ENCODE results near the gene ATP6V0E2. TPM values are rescaled to one million over a fixed set of nuclear protein-coding genes. Genes with fewer than 3 reads are reported as not detected.

The ATP6V0E2 gene
- total and polyA plus RNA-seq, 3 donors from 2014 or later, result 14.0 to 37.1 (median 30.3) TPM

DNA sequence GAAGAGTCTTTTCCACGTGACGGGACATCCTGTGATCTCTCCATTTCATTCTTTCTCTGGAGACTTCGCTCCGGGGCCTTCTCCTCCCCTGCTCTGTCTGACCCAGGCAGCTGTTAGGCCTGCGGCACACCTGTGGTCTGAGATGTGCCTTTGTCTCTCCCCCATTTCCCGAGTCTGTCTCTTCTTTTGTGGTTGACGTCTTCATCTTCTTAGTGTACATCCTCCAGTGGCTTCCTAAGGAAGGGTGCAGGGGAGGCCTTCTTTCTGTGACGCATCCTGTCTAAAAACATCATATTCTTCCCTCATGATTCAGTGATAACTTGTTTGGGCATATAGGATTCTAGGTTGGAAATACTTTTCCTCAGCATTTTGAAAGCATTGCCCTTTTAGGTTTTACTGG, 17.2 kb upstream of the ATP6V0E2 start:
- Histone ChIP-seq H3K4me1 (no peaks in the 10 kb centered on the region), H3K9me3 (no peaks in the 10 kb centered on the region), H3K36me3 (ENCODE audit: low read depth, missing control alignments) (no peaks in the 10 kb centered on the region), H3K27me3 (no peaks in the 10 kb centered on the region), H3K27ac (no peak overlapping the region), H3K4me3 (no peak overlapping the region)
- 94 to 95% methylated on average over 8 of the region's 8 CpGs for WGBS, 2 donors
- DNase-seq, result no peak
- intact Hi-C loops (cut with DNase I; ENCODE audit: low total_unique reads), result no loop called here
- no peak for TF ChIP-seq POLR2A (IDR thresholded peaks at IDR 0.05)
- TF ChIP-seq, protein P1, sequence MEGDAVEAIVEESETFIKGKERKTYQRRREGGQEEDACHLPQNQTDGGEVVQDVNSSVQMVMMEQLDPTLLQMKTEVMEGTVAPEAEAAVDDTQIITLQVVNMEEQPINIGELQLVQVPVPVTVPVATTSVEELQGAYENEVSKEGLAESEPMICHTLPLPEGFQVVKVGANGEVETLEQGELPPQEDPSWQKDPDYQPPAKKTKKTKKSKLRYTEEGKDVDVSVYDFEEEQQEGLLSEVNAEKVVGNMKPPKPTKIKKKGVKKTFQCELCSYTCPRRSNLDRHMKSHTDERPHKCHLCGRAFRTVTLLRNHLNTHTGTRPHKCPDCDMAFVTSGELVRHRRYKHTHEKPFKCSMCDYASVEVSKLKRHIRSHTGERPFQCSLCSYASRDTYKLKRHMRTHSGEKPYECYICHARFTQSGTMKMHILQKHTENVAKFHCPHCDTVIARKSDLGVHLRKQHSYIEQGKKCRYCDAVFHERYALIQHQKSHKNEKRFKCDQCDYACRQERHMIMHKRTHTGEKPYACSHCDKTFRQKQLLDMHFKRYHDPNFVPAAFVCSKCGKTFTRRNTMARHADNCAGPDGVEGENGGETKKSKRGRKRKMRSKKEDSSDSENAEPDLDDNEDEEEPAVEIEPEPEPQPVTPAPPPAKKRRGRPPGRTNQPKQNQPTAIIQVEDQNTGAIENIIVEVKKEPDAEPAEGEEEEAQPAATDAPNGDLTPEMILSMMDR (IDR thresholded peaks at IDR 0.05), result no peak

DNA sequence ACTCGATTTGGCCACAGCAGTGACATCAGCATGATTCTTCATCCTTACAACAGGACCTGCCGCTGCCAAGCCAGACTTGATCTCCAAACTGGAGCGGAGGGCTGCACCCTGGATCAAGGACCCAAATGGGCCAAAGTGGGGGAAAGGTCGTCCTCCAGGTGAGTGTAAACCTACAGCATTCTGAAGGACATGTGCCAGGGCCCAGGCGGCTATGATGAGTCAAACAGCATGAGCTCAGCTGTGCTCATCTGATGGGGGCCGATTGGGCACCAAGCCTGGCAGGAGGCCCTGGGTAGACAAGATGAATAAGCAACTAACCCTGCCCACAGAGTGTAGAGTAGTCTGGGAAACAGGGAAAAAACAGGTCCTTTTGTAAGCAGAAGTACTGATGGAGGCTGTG, 14.4 kb upstream of the ATP6V0E2 start:
- H3K9me3 ChIP-seq, result no peaks in the 10 kb centered on the region
- intact Hi-C loops (cut with DNase I; ENCODE audit: low total_unique reads), result no loop called here
- no peak for TF ChIP-seq POLR2A (IDR thresholded peaks at IDR 0.05)
- TF ChIP-seq, protein P1 (IDR thresholded peaks at IDR 0.05), result no peak
- H3K27me3 ChIP-seq, result no peaks in the 10 kb centered on the region
- no peaks in the 10 kb centered on the region for H3K4me1 ChIP-seq
- H3K27ac ChIP-seq, result no peak overlapping the region
- WGBS, 2 donors, result 91 to 93% methylated on average over 4 to 6 of the region's 6 CpGs
- H3K36me3 ChIP-seq (ENCODE audit: low read depth, missing control alignments), result no peaks in the 10 kb centered on the region
- DNase-seq, result no peak
- no peak overlapping the region for H3K4me3 ChIP-seq

DNA sequence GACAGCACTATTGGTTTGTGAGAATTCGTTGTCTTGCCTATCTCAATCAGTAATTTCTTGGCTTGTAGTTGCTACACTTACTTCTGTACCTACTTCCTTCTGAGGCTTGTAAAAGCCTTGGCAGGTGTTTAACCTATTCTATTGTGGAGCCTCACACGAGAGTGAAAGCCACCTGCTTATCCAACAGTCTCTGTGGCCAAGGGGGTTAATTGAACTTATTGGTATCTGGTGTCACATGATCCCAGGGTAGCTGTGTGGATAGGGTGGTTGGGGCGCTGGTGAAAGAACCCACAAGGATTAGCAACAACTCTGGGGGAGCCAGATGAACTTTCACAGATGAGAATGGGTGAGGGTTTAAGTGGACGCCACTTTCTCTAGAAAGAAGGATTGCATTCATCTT, 13.9 kb upstream of the ATP6V0E2 start:
- TF ChIP-seq, protein P1 (IDR thresholded peaks at IDR 0.05), result no peak
- no peak for TF ChIP-seq POLR2A (IDR thresholded peaks at IDR 0.05)
- H3K9me3 ChIP-seq, result no peaks in the 10 kb centered on the region
- no peaks in the 10 kb centered on the region for H3K36me3 ChIP-seq (ENCODE audit: low read depth, missing control alignments)
- intact Hi-C loops (cut with DNase I; ENCODE audit: low total_unique reads), result no loop called here
- no peak overlapping the region for H3K4me3 ChIP-seq
- WGBS, 2 donors, result 90 to 96% methylated on average over 4 of the region's 4 CpGs
- no peaks in the 10 kb centered on the region for H3K27me3 ChIP-seq
- H3K4me1 ChIP-seq, result no peaks in the 10 kb centered on the region
- H3K27ac ChIP-seq, result no peak overlapping the region
- no peak for DNase-seq

DNA sequence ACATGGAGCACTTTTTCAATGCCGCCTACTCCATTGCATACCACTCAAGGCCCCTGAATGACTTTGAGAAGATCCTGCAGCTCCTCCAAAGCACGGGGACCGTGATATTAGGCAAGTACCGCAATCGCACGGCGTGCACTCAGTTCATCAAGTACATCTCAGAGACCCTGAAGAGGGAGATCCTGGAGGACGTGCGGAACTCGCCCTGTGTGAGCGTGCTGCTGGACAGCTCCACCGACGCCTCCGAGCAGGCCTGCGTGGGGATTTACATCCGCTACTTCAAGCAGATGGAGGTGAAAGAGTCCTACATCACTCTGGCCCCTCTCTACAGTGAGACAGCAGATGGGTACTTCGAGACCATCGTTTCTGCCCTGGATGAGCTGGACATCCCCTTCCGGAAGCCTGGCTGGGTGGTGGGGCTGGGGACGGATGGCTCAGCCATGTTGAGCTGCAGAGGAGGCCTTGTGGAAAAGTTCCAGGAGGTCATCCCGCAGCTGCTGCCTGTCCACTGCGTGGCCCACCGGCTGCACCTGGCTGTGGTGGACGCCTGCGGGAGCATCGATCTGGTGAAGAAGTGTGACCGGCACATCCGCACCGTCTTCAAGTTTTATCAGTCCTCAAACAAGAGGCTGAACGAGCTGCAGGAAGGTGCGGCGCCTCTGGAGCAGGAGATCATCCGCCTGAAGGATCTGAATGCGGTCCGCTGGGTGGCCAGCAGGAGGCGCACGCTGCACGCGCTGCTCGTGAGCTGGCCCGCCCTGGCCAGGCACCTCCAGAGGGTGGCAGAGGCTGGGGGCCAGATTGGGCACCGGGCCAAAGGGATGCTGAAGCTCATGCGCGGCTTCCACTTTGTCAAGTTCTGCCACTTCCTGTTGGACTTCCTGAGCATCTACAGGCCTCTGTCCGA, 12.7 kb upstream of the ATP6V0E2 start:
- Histone ChIP-seq H3K36me3 (ENCODE audit: low read depth, missing control alignments) (no peaks in the 10 kb centered on the region), H3K4me3 (no peak overlapping the region), H3K4me1 (no peaks in the 10 kb centered on the region), H3K27ac (no peak overlapping the region), H3K27me3 (no peaks in the 10 kb centered on the region), H3K9me3 (no peaks in the 10 kb centered on the region)
- no peak for DNase-seq
- TF ChIP-seq, protein P1 (IDR thresholded peaks at IDR 0.05), result peak; percentile 6 to 25 (median 7)
- no peak for TF ChIP-seq POLR2A (IDR thresholded peaks at IDR 0.05)
- WGBS, 2 donors, result 80 to 82% methylated on average over 31 to 45 of the region's 45 CpGs
- intact Hi-C loops (cut with DNase I; ENCODE audit: low total_unique reads), result no loop called here

DNA sequence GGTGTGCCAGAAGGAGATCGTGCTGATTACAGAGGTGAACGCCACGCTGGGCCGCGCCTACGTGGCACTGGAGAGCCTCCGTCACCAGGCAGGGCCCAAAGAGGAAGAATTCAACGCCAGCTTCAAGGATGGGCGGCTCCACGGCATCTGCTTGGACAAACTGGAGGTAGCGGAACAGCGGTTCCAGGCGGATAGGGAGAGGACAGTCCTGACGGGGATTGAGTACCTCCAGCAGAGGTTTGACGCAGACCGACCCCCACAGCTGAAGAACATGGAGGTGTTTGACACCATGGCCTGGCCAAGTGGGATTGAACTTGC, 12.1 kb upstream of the ATP6V0E2 start:
- H3K4me1 ChIP-seq, result no peaks in the 10 kb centered on the region
- no peak overlapping the region for H3K4me3 ChIP-seq
- no peaks in the 10 kb centered on the region for H3K27me3 ChIP-seq
- WGBS, 2 donors, result 96% methylated on average over 16 of the region's 16 CpGs
- intact Hi-C loops (cut with DNase I; ENCODE audit: low total_unique reads), result no loop called here
- TF ChIP-seq, protein P1 (IDR thresholded peaks at IDR 0.05), result no peak
- TF ChIP-seq POLR2A (IDR thresholded peaks at IDR 0.05), result no peak
- DNase-seq, result no peak
- H3K36me3 ChIP-seq (ENCODE audit: low read depth, missing control alignments), result no peaks in the 10 kb centered on the region
- no peaks in the 10 kb centered on the region for H3K9me3 ChIP-seq
- no peak overlapping the region for H3K27ac ChIP-seq
